ENCODE data around the gene DZIP3. TPM values are rescaled to one million over a fixed set of nuclear protein-coding genes. Genes with fewer than 3 reads are reported as not detected.

The DZIP3 gene
- total RNA-seq, 4 donors from 2014 or later = 2.0 to 4.5 (median 2.8) TPM

- H3K4me3 ChIP-seq (ENCODE audit: low read depth, poor library complexity, severe bottlenecking) = no peak overlapping the region
- TF ChIP-seq, protein P1, sequence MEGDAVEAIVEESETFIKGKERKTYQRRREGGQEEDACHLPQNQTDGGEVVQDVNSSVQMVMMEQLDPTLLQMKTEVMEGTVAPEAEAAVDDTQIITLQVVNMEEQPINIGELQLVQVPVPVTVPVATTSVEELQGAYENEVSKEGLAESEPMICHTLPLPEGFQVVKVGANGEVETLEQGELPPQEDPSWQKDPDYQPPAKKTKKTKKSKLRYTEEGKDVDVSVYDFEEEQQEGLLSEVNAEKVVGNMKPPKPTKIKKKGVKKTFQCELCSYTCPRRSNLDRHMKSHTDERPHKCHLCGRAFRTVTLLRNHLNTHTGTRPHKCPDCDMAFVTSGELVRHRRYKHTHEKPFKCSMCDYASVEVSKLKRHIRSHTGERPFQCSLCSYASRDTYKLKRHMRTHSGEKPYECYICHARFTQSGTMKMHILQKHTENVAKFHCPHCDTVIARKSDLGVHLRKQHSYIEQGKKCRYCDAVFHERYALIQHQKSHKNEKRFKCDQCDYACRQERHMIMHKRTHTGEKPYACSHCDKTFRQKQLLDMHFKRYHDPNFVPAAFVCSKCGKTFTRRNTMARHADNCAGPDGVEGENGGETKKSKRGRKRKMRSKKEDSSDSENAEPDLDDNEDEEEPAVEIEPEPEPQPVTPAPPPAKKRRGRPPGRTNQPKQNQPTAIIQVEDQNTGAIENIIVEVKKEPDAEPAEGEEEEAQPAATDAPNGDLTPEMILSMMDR (IDR thresholded peaks at IDR 0.05) = no peak
- no peak for TF ChIP-seq POLR2A (IDR thresholded peaks at IDR 0.05)
- intact Hi-C loops (cut with DNase I; ENCODE audit: low total_unique reads) = no loop called here
- no peak for DNase-seq (ENCODE audit: low spot score in 2 of 2)
- WGBS, 2 donors = 66 to 71% methylated on average over 4 of the region's 4 CpGs
Observed at GRCh38 chr3:108724101-108724500, 134.6 kb downstream of the DZIP3 start.

GRCh38 chr3:108728105-108728504 is 138.6 kb downstream of the DZIP3 start:
- intact Hi-C loops (cut with DNase I; ENCODE audit: low total_unique reads) = no loop called here
- TF ChIP-seq, protein P1 (IDR thresholded peaks at IDR 0.05) = no peak
- H3K4me3 ChIP-seq (ENCODE audit: low read depth, poor library complexity, severe bottlenecking) = no peak overlapping the region
- no peak for DNase-seq (ENCODE audit: low spot score in 2 of 2)

GRCh38 chr3:108728934-108729333 is 139.4 kb downstream of the DZIP3 start:
- intact Hi-C loops (cut with DNase I; ENCODE audit: low total_unique reads) = no loop called here
- DNase-seq (ENCODE audit: low spot score in 2 of 2) = no peak
- WGBS, 2 donors = 16 to 29% methylated on average over 1 of the region's 1 CpG
- no peak for TF ChIP-seq POLR2A (IDR thresholded peaks at IDR 0.05)
- TF ChIP-seq, protein P1 (IDR thresholded peaks at IDR 0.05) = no peak
- no peak overlapping the region for H3K4me3 ChIP-seq (ENCODE audit: low read depth, poor library complexity, severe bottlenecking)

- 73 to 77% methylated on average over 6 of the region's 6 CpGs for WGBS, 2 donors
- no peak for TF ChIP-seq POLR2A (IDR thresholded peaks at IDR 0.05)
- TF ChIP-seq, protein P1 (IDR thresholded peaks at IDR 0.05) = no peak
- no peak overlapping the region for H3K4me3 ChIP-seq (ENCODE audit: low read depth, poor library complexity, severe bottlenecking)
- intact Hi-C loops (cut with DNase I; ENCODE audit: low total_unique reads) = no loop called here
- no peak for DNase-seq (ENCODE audit: low spot score in 2 of 2)
Observed at GRCh38 chr3:108736821-108737220, 147.3 kb downstream of the DZIP3 start.

DNA sequence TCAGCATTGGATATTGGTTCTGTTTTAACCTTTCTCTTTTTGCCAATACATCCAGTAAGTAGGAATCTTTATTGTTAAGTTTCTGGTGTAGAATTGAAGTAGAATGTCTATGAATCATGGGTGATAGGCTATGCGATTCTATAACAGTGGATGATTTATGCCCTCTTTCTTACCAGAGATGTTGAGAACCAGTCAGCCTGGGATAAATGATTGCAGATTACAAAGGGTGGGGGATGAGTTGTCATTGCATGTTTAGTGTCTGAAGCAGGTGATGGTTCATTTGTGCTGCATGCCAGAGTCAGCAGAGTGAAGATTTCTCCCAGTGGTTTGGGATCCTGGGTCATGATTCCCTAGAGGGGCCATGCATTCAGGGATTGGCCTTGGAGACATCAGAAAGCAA is 153.4 kb downstream of the DZIP3 start:
- 58 to 72% methylated on average over 1 of the region's 1 CpG for WGBS, 2 donors
- intact Hi-C loops (cut with DNase I; ENCODE audit: low total_unique reads) = no loop called here
- no peak overlapping the region for H3K4me3 ChIP-seq (ENCODE audit: low read depth, poor library complexity, severe bottlenecking)
- DNase-seq (ENCODE audit: low spot score in 2 of 2) = no peak
- TF ChIP-seq POLR2A (IDR thresholded peaks at IDR 0.05) = no peak
- TF ChIP-seq, protein P1 (IDR thresholded peaks at IDR 0.05) = no peak

Other genes with a start within 250 kb of the DZIP3 start
- gene MYH15, start 79.1 kb upstream of the DZIP3 start, total RNA-seq = under 1 TPM; 0.04 to 0.88 (median 0.27) TPM
- 1 to 10 TPM in 3 of 4 donors, under 1 TPM in 1; 0.84 to 2.2 (median 1.3) TPM for gene CIP2A, start 284 bp upstream of the DZIP3 start, total RNA-seq
- not detected for gene RETNLB, start 167.7 kb downstream of the DZIP3 start, total RNA-seq
- gene TRAT1, start 233.1 kb downstream of the DZIP3 start, total RNA-seq = not detected

Measured in lower leg skin (tissue), 4 donors.